Hepatocyte (in vitro differentiated cells): ENCODE data around the gene CIAO3.

Source experiments
- EZH2 ChIP-seq: fragments of 200-600 bp; sonication (generic); IDR thresholded peaks from 2 replicates; pipeline ENCODE4 v1.6.1; 2016; ENCODE audit warnings: antibody characterized with exemption, mild to moderate bottlenecking, borderline replicate concordance
- EZH2phosphoT487 ChIP-seq: fragments of 200-600 bp; sonication (generic); IDR thresholded peaks from one replicate; pipeline ENCODE4 v1.6.1; 2018; ENCODE audit warnings: antibody characterized with exemption, mild to moderate bottlenecking, low read depth, moderate library complexity; ENCODE audit not compliant: unreplicated experiment, severe bottlenecking
- TF ChIP-seq, protein P1 (sequence below): fragments of 200-600 bp; sonication (generic); IDR thresholded peaks from 2 replicates; pipeline ENCODE4 v1.5.1; 2016; ENCODE audit warnings: antibody characterized with exemption, mild to moderate bottlenecking; ENCODE audit not compliant: poor library complexity

- TF ChIP-seq, protein P1, sequence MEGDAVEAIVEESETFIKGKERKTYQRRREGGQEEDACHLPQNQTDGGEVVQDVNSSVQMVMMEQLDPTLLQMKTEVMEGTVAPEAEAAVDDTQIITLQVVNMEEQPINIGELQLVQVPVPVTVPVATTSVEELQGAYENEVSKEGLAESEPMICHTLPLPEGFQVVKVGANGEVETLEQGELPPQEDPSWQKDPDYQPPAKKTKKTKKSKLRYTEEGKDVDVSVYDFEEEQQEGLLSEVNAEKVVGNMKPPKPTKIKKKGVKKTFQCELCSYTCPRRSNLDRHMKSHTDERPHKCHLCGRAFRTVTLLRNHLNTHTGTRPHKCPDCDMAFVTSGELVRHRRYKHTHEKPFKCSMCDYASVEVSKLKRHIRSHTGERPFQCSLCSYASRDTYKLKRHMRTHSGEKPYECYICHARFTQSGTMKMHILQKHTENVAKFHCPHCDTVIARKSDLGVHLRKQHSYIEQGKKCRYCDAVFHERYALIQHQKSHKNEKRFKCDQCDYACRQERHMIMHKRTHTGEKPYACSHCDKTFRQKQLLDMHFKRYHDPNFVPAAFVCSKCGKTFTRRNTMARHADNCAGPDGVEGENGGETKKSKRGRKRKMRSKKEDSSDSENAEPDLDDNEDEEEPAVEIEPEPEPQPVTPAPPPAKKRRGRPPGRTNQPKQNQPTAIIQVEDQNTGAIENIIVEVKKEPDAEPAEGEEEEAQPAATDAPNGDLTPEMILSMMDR, result no peak
- no peak for TF ChIP-seq EZH2
- no peak for TF ChIP-seq EZH2phosphoT487
Observed at GRCh38 chr16:708019-708418, 32.8 kb downstream of the CIAO3 start.
